A549 (cell line): ENCODE results near the gene COBL. TPM values are rescaled to one million over a fixed set of nuclear protein-coding genes. Genes with fewer than 3 reads are reported as not detected.
A peak's percentile ranks its signal among the peaks of the same experiment; 100 is the strongest.

ENCODE experiments used
- ATAC-seq, 2 experiments: fragments of 200-7000 bp in 1 of 2; fragments of >200 bp in 1 of 2; cut with Nextera tagmentation in 1 of 2; cut with Tn5 transposase in 1 of 2; 3 replicates each; pipeline versions ENCODE4 v1.8.0 to v1.9.1; 2018 to 2020; ENCODE audit warnings: mild to moderate bottlenecking in 1 of 2, moderate library complexity in 1 of 2
- CTCF ChIA-PET: fragments of 300-600 bp; sonication (Branson Sonifier 250); formaldehyde crosslinking; extraction: SDS; loops from one replicate; lab custom pipeline; 2021; ENCODE audit warnings: antibody characterized with exemption, inconsistent platforms; lab: Yijun Ruan, JAX
- POLR2A ChIA-PET: fragments of 350-600 bp; formaldehyde crosslinking; extraction: SDS; loops from one replicate; lab custom pipeline; 2021; ENCODE audit warnings: antibody characterized with exemption, inconsistent platforms; lab: Yijun Ruan, JAX
- DNase-seq, 2 experiments: peaks; one replicate each; pipeline versions ENCODE4 v3.0.0 to v3.0.0-alpha.2; 2011 to 2016; ENCODE audit warnings: low read depth in 1 of 2, low spot score in 1 of 2
- FAIRE-seq: peaks from 2 replicates; lab custom pipeline; 2011; peaks lifted over from hg19 to GRCh38; lab: Jason Lieb, UNC
- H3K27ac ChIP-seq, 2 experiments: fragments of >200 bp; sonication (Bioruptor Twin); formaldehyde crosslinking; 3 replicates each; pipeline ENCODE4 v1.5.1; 2016 to 2017
- H3K4me1 ChIP-seq: fragments of >200 bp; sonication (Bioruptor Twin); formaldehyde crosslinking; 3 replicates; pipeline ENCODE4 v1.6.1; 2016
- H3K4me2 ChIP-seq: fragments of >200 bp; sonication (Bioruptor Twin); formaldehyde crosslinking; 3 replicates; pipeline ENCODE4 v1.6.1; 2016
- H3K4me3 ChIP-seq: fragments of >200 bp; sonication (Bioruptor Twin); formaldehyde crosslinking; 3 replicates; pipeline ENCODE4 v1.5.1; 2016
- H3K9me3 ChIP-seq: fragments of >200 bp; sonication (Bioruptor Twin); formaldehyde crosslinking; 3 replicates; pipeline ENCODE4 v1.6.1; 2016
- ATOH8 ChIP-seq: fragments of 250-450 bp; sonication (Bioruptor Pico); IDR thresholded peaks from 2 replicates; pipeline ENCODE4 v1.5.0; 2020; ENCODE audit warnings: low read depth, mild to moderate bottlenecking, moderate library complexity
- BCL3 ChIP-seq: fragments of >200 bp; sonication (Bioruptor Twin); formaldehyde crosslinking; IDR thresholded peaks from 3 replicates; pipeline ENCODE4 v1.6.1; 2016
- CBX2 ChIP-seq: fragments of 200-600 bp; sonication (generic); IDR thresholded peaks from 2 replicates; pipeline ENCODE4 v1.6.1; 2016; ENCODE audit warnings: low read depth, mild to moderate bottlenecking, borderline replicate concordance
- CHD4 ChIP-seq: fragments of 200-600 bp; sonication (generic); IDR thresholded peaks from 2 replicates; pipeline ENCODE4 v1.6.1; 2016; ENCODE audit warnings: antibody characterized with exemption, mild to moderate bottlenecking, borderline replicate concordance
- ESRRA ChIP-seq: fragments of 150-350 bp; IDR thresholded peaks from 2 replicates; pipeline ENCODE4 v1.6.1; 2014; ENCODE audit warnings: mild to moderate bottlenecking, low read length, borderline replicate concordance
- FOSL2 ChIP-seq, 2 experiments: fragments of 450-650 bp in 1 of 2; fragments of >200 bp in 1 of 2; sonication (Bioruptor Twin) in 1 of 2; formaldehyde crosslinking; IDR thresholded peaks; 2 replicates each; pipeline versions ENCODE4 v1.5.0 to v1.6.1; 2016 to 2020; ENCODE audit warnings: mild to moderate bottlenecking in 1 of 2, moderate library complexity in 1 of 2
- GATA3 ChIP-seq: IDR thresholded peaks from 2 replicates; pipeline ENCODE4 v1.6.1; 2012; ENCODE audit warnings: borderline replicate concordance
- HDAC2 ChIP-seq: fragments of 200-600 bp; sonication (generic); IDR thresholded peaks from 2 replicates; pipeline ENCODE4 v1.6.1; 2016
- HOXB13 ChIP-seq: fragments of 250-450 bp; sonication (Bioruptor Pico); IDR thresholded peaks from 2 replicates; pipeline ENCODE4 v1.5.0; 2020; ENCODE audit warnings: low read depth, mild to moderate bottlenecking, moderate library complexity
- JUNB ChIP-seq: fragments of >200 bp; sonication (Bioruptor Twin); formaldehyde crosslinking; IDR thresholded peaks from 2 replicates; pipeline ENCODE4 v1.6.1; 2016
- MAFK ChIP-seq: fragments of 450-650 bp; IDR thresholded peaks from 2 replicates; pipeline ENCODE4 v1.6.1; 2014; ENCODE audit not compliant: partially characterized antibody
- MAZ ChIP-seq: fragments of 150-350 bp; IDR thresholded peaks from 2 replicates; pipeline ENCODE4 v1.6.1; 2014; ENCODE audit warnings: antibody characterized with exemption, low read depth, low read length, borderline replicate concordance
- PHF8 ChIP-seq: fragments of 200-600 bp; sonication (generic); IDR thresholded peaks from 2 replicates; pipeline ENCODE4 v1.6.1; 2016; ENCODE audit warnings: low read depth, mild to moderate bottlenecking, antibody characterized with exemption, moderate library complexity, borderline replicate concordance
- POLR2A ChIP-seq: IDR thresholded peaks from 2 replicates; pipeline ENCODE4 v1.6.1; 2012; ENCODE audit warnings: mild to moderate bottlenecking, low read length
- RAD21 ChIP-seq, 2 experiments: fragments of >200 bp in 1 of 2; sonication (Bioruptor Twin) in 1 of 2; formaldehyde crosslinking in 1 of 2; IDR thresholded peaks in 1 of 2; conservative IDR thresholded peaks in 1 of 2; 2 replicates in 1 of 2; 3 replicates in 1 of 2; pipeline ENCODE4 v1.6.1; 2012 to 2018; ENCODE audit warnings: inconsistent platforms in 1 of 2
- RCOR1 ChIP-seq: fragments of 150-350 bp; IDR thresholded peaks from 2 replicates; pipeline ENCODE4 v1.6.1; 2014; ENCODE audit warnings: antibody characterized with exemption, low read length, low read depth
- REST ChIP-seq: fragments of 200-600 bp; sonication (generic); IDR thresholded peaks from 2 replicates; pipeline ENCODE4 v1.6.1; 2016; ENCODE audit warnings: antibody characterized with exemption, mild to moderate bottlenecking, moderate library complexity
- SMC3 ChIP-seq: fragments of >200 bp; sonication (Bioruptor Twin); formaldehyde crosslinking; IDR thresholded peaks from 3 replicates; pipeline ENCODE4 v1.6.1; 2018; ENCODE audit warnings: inconsistent platforms
- ZC3H11A ChIP-seq: fragments of 450-650 bp; IDR thresholded peaks from 2 replicates; pipeline ENCODE4 v1.6.1; 2014; ENCODE audit warnings: antibody characterized with exemption, mild to moderate bottlenecking
- ZNF302 ChIP-seq: fragments of 250-450 bp; sonication (Bioruptor Pico); IDR thresholded peaks from 2 replicates; pipeline ENCODE4 v1.9.0; 2021; ENCODE audit warnings: inconsistent platforms, mild to moderate bottlenecking, moderate library complexity
- ZSCAN20 ChIP-seq: fragments of 250-450 bp; sonication (Bioruptor Pico); IDR thresholded peaks from 2 replicates; pipeline ENCODE4 v1.8.0; 2022; ENCODE audit warnings: mild to moderate bottlenecking, moderate library complexity
- WGBS: methylation state at CpG from one replicate; pipeline ENCODE4 v1.1.6; 2017; ENCODE audit errors: missing lambda C conversion rate; 5-methylcytosine and 5-hydroxymethylcytosine counted together
- polyA plus RNA-seq, 4 experiments: library from polyadenylated mRNA; depleted of rRNA in 3 of 4; stranded (reverse); fragments of >200 nt; fragmentation: RNase III in 1 of 4; extraction: RNeasy Plus Mini Kit Qiagen cat#74134 plus additional on column Dnase treatment in 1 of 4; gene quantifications; 2 replicates in 3 of 4; 3 replicates in 1 of 4; pipeline ENCODE4 v1.2.3, GENCODE V29; 2011 to 2017

The COBL gene
- polyA plus RNA-seq, 2 of the 4 experiments (the other 2 are of a cell fraction): 1.5 to 7.4 TPM

GRCh38 chr7:51013861-51014511 is 302.6 kb downstream of the COBL start:
- FAIRE-seq (no peak), DNase-seq (no peak), ATAC-seq (peak in 1 of 2 experiments; percentile 25; a peak in 2 of 6 replicates)
- Histone ChIP-seq H3K9me3 (no peaks in the 10 kb centered on the region), H3K4me3 (no peak overlapping the region), H3K4me1 (peaks cover 18% of the 10 kb centered on the region; the same call in 2 of the 3 replicates), H3K27ac (no peak overlapping the region), H3K4me2 (no peak overlapping the region)
- WGBS: 78% methylated on average over 18 of the region's 21 CpGs
- ChIA-PET POLR2A (no interaction called here), CTCF (interaction anchor here (0.5 to 1.3 kb wide), 3 partner anchors 9 to 60 kb away, joined by 3 read pairs; no protein-coding TSS in a partner anchor)
- TF ChIP-seq HDAC2 (no peak), ZSCAN20 (no peak), FOSL2 (IDR thresholded peaks at IDR 0.05) (no peak), FOSL2 (CRISPR knock-in tag; IDR thresholded peaks at IDR 0.05) (no peak), POLR2A (no peak), JUNB (no peak), GATA3 (no peak)

GRCh38 chr7:51013218-51013786 is 303.3 kb downstream of the COBL start:
- no peak overlapping the region for H3K4me3 ChIP-seq
- WGBS: 66% methylated on average over 17 of the region's 17 CpGs
- TF ChIP-seq ZNF302 (no peak), ESRRA (no peak), FOSL2 (IDR thresholded peaks at IDR 0.05) (no peak), FOSL2 (CRISPR knock-in tag; IDR thresholded peaks at IDR 0.05) (no peak), ATOH8 (no peak), MAZ (no peak), CBX2 (no peak), REST (no peak), HOXB13 (CRISPR knock-in tag) (no peak), BCL3 (no peak), MAFK (no peak), ZC3H11A (no peak), PHF8 (no peak), RCOR1 (no peak), CHD4 (no peak), SMC3 (no peak), HDAC2 (no peak), RAD21 (conservative IDR thresholded peaks at IDR 0.05 in 1 of 2, IDR thresholded peaks at IDR 0.05 in 1 of 2) (no peak)
- H3K4me2 ChIP-seq: no peak overlapping the region
- ATAC-seq (no peak), DNase-seq (no peak), FAIRE-seq (no peak)
- no peaks in the 10 kb centered on the region for H3K9me3 ChIP-seq
- ChIA-PET POLR2A (no interaction called here), CTCF (interaction anchor here (1.1 to 1.3 kb wide), 2 partner anchors 10 to 13 kb away, joined by 3 read pairs; no protein-coding TSS in a partner anchor)
- H3K4me1 ChIP-seq: peaks cover 18% of the 10 kb centered on the region; the same call in 2 of the 3 replicates
- no peak overlapping the region for H3K27ac ChIP-seq
